GM12801 (cell line): ENCODE data around the gene THSD4.

Experiments
- TF ChIP-seq, protein P1 (sequence below): IDR thresholded peaks from one replicate; pipeline ENCODE4 v1.5.1; 2011; ENCODE audit warnings: control low read depth; ENCODE audit not compliant: insufficient read length; ENCODE audit errors: extremely low read depth

Gene THSD4

DNA sequence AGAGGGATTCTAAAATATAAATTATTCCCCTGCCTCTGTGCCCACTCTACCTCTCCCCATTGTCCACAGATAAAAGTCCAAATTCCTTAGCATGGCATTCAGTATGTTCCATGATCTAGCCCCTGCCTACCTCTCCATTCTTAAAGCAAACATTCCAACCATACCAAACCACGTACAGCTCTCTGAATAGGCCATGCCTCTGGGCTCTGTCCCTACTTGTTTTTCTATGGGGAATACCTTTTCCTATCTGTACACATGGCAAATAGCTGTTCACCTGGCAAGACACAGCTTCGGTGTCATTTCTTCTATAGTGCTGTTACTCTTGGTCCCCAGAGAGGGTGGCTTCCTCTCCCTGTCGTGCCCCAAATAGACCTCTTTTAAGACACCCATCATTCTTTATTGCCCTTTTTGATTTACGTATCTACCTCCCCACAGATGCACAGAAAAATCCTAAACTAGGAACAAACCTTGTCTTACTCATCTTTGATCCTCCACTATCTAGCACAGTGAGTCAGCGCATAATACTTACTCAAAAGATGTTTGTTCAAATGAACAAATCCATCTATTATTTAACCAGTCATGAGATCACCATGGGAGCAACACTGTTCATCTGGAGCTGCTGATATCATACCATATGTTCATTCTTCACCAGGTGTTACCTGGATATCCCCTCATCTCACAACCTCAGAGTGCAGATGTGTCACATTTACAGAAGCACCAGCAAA lies 329.8 kb downstream of the THSD4 start:
- TF ChIP-seq, protein P1, sequence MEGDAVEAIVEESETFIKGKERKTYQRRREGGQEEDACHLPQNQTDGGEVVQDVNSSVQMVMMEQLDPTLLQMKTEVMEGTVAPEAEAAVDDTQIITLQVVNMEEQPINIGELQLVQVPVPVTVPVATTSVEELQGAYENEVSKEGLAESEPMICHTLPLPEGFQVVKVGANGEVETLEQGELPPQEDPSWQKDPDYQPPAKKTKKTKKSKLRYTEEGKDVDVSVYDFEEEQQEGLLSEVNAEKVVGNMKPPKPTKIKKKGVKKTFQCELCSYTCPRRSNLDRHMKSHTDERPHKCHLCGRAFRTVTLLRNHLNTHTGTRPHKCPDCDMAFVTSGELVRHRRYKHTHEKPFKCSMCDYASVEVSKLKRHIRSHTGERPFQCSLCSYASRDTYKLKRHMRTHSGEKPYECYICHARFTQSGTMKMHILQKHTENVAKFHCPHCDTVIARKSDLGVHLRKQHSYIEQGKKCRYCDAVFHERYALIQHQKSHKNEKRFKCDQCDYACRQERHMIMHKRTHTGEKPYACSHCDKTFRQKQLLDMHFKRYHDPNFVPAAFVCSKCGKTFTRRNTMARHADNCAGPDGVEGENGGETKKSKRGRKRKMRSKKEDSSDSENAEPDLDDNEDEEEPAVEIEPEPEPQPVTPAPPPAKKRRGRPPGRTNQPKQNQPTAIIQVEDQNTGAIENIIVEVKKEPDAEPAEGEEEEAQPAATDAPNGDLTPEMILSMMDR = no peak

DNA sequence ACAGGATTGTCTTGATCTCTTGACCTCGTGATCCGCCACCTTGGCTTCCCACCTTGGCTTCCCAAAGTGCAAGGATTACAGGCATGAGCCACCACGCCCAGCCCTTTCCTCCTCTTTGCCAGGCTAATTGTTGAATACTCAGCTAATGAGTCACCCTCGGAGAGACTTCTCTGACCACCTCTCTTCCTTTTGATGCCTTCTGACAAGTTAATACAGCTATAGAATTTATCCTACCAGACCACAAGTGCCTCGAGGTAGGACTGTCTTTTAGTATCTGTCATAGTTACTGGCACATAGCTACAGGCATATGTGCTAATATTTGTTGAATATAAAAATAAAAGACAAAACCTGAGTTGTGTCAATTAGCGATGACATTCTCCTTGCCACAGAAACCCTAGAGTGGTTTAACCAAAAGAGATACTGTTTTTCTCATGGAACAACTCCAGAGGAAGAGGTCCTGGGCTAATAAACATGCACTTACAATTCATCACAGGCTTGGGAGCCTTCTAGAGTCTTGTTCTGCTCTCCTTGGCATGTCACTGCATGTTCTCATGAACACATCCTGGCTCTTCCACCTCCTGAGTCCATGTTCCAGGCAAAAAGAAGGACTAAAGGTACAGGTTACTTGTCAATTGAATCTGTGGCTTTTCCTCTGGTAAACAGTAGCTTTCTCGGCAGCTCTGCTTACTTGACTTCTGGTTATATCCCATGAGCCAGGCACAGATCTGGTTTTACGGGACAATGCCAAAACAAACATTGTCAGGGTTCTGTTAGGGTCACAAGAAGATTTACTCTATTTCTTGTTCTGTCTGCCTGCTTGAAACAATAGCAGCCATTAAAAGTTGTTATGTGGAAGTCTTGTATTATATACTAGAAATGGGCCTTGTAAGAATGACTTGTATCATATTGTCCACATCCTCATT lies 332.3 kb downstream of the THSD4 start:
- TF ChIP-seq, protein P1 = no peak

DNA sequence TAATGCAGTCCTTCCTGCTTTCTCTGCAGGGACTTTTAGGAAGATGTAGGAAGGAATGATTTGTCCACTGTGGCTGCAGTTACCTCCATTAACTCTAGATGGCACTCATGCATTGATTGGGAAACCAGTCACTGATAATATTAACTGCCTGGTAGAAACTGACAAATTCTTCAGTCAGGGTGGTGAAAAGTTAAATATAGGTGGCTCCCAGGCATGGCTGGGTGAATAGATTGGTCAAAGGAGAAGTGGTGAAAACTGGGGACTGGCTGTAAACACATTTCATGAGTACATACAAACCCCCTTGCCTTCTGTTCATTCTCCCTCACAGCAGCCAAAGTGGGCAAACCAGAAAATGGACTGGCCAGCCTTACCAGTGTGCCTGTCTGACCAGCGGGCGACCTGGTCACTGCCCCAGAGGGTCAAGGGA lies 333.4 kb downstream of the THSD4 start:
- TF ChIP-seq, protein P1 = no peak

DNA sequence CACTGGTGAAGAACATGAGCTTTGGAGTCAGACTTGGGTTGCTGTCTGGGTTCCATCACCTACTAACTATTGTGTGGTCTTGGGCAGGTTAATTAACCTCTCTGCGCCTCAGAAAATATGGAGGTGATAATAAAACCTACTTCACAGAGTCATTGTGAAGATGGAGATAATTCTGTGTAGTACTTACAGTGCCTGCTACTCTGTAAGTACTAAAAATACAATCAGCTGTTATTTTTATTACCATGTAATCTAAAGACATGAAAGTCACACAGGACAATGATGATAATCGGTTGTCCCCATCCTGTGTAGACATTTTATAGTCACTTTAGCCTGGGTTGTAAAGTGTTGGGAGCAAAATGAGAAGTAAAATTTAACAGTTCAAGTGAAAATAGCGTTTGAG lies 334.1 kb downstream of the THSD4 start:
- TF ChIP-seq, protein P1 = no peak

DNA sequence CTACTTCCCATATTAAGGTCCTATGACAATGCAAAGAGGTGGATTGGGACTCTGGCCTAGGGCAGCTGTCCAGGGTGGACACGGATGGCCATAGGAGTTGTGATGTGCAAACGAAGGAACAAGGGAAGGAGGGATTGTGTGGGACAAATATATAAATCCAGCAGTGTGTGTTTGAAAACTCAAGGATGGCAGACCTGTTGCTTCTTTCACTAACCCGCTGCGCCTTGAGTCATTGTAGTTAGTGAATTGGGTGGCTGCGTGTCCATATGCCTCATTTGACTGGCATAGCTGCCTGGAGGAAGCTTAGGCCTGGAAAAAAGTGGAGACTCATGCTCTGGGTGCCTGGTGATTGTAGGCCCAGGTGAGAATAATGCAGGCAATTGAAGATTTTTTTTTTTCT lies 334.7 kb downstream of the THSD4 start:
- TF ChIP-seq, protein P1 = no peak

DNA sequence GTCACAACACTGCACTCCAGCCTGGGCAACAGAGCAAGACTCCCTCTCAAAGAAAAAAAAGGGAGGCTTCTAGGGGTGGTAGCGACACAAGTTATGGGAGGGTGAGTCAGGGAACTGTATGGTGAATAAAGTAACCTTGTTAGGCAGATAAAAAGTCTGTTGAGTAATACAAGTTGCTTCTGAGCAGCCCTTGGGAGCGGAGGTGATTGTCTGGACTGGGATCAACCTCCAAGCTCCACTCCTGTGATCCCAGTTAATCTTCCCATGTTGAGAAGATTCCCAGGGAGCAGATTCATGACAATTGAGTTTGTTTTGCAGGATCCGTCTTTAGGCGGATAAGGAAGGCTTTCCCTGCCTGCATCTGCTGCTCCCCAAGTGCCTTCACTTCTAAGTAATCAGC lies 335.9 kb downstream of the THSD4 start:
- TF ChIP-seq, protein P1 = no peak

DNA sequence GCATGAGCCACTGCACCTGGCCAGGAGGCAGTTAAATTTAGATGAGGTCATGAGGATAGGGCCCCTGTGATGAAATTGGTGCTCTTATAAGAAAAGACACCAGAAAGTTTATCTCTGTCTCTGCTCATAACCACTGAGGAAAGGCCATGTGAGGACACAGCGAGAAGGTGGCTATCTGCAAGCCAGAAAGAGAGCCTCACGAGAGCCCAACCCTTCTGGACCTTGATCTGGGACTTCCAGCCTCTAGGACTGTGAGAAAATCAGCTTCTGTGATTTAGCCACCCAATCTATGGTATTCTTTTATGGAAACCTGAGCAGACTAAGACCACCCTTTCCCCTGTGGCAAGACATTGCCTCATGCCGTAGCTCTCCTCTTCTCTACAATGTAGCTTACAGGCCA lies 337.6 kb downstream of the THSD4 start:
- TF ChIP-seq, protein P1 = no peak
